HG03460 (cell line): Measurements from ENCODE around the gene OR6C75.
"Not testable (repeated sequence)": the region's sequence is repeated elsewhere in the genome, so short reads cannot be mapped to it uniquely, and the experiment has no call there.

Source experiments
- ATAC-seq: cut with Tn5 transposase; IDR thresholded peaks from one replicate; pipeline ENCODE4 v1.9.1; 2021; ENCODE audit not compliant: unreplicated experiment

Gene OR6C75

DNA sequence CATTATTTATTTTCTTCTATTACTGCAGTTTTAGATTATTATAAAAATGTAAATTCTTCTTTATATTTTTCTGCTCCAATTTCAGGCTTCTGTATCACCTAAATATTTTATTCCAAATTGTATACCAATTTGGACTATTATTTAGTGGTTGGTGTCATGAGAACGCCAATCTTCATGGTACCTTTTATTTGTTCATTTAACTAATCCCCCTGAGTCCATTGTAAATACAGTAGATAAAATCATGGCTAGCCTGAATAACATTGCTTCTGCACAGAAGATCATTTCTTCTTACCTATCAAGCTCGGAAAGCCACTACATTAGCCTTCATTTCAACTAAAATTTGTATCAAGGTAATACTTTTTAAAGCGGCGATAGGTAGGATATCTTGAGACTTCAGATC, at the start of gene OR6C75:
Gene OR6C75, plus strand, starts transcription at position 301 of the 400 bp plus-strand sequence. CDS start 2,136 bp downstream, outside the sequence.
- ATAC-seq: no peak

DNA sequence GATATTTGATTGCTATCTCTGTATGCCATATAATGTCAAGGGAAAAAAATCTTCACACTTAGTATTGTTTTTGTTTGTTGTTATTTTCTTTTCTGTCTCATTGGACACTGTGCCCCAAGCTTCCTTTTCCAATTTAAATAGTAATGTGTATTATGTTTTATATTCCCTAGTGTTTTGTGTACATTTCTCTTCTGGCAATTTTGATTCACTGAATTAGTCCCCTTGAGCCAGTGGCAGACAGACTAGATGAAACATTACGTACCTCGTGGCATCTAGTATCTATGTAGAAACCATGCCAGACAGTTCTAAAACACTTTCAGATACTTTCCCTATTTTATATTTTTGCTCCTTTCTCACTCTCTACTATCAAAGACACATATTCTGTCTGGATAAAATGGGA, 48.7 kb upstream of the OR6C75 start, which contains the start of gene OR6C1:
Gene OR6C1, plus strand, starts transcription at position 301 of the 400 bp plus-strand sequence. CDS start 6,257 bp downstream, outside the sequence.
- ATAC-seq: no peak

DNA sequence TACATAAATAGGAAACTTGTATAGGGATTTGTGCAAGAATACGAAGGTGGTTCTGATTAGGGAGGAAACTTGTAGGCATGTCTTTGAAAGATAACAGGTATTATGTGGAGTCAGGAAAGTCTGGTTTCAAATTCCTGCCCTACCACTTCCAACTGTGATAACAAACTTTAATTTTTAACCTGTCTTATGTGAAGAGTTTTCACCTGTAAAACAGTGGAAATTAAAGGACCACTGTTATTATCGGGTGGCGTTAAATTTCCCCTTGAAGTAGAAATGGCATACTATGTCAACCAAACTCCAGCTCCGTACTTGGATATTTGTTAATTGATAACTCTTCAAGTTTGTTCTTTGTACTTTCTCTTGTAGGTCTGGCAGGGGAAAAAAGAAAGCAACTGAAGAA, 42.6 kb upstream of the OR6C75 start:
- no peak for ATAC-seq

DNA sequence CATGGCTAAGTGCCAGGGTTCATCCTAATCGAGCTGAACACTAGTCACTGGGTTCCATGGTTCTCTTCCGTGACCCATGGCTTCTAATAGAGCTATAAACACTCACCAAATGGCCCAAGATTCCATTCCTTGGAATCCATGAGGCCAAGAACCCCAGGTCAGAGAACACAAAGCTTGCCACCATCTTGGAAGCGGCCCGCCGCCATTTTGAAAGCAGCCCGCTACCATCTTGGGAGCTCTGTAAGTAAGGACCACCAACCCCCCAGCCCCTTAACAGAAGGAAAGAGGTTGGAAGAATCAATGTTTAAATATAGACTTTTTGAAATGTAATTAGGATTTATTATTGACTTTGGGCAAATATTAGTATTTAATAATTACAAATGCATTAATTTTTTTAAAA, 37.0 kb upstream of the OR6C75 start:
- ATAC-seq: not testable (repeated sequence)

DNA sequence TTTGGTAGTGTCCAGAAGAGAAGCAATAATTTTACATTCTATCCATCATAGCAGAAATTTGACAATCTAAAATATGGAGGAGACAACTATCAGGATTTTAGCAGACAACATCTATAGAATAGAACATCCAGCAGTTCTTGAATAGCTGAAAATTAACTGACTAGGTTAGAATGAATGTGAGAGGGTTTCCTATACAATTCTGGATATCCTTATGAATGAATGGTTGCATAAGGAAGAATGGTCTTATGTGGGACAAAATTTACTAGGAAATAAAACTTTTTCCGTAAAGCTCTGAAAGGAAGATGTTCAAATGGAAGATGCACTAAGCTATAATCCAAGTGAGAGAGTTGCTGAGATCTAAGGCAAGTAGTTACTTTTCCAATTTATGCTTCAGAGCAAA, 32.3 kb upstream of the OR6C75 start, which contains the start of gene OR6C3:
Gene OR6C3, plus strand, starts transcription at position 301 of the 400 bp plus-strand sequence. CDS start 955 bp downstream, outside the sequence.
- no peak for ATAC-seq

DNA sequence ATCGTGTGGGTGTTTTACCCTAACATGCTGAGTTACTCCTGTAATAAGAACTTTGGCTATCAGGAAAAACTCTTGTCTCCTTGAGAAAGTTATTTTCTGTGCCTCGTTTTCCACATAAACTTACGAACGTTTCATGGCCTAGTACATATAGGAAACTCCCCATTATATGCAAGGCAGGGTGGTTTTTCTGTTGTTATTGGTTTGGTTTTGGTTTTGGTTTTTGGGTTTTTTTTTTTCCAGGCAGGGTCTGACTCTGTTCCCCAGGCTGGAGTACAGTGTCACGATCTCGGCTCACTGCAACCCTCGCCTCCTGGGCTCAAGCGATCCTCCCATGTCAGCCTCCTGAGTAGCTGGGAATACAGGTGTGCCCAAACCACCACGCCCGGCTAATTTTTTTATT, 26.8 kb upstream of the OR6C75 start:
- ATAC-seq: no peak

DNA sequence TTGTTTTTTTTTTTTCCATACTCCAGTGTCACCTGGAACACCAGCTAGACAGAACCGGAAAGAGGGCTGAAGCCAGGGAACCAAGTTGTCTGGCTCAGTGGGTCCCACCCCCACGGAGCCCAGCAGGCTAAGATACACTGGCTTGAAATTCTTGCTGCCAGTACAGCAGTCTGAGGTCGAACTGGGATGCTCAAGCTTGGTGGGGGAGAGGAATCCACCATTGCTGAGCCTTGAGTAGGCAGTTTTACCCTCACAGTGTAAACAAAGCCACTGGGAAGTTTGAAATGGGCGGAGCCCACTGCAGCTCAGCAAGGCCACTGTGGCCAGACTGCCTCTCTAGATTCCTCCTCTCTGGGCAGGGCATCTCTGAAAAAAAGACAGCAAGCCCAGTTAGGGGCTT, 7.4 kb upstream of the OR6C75 start:
- ATAC-seq: not testable (repeated sequence)

DNA sequence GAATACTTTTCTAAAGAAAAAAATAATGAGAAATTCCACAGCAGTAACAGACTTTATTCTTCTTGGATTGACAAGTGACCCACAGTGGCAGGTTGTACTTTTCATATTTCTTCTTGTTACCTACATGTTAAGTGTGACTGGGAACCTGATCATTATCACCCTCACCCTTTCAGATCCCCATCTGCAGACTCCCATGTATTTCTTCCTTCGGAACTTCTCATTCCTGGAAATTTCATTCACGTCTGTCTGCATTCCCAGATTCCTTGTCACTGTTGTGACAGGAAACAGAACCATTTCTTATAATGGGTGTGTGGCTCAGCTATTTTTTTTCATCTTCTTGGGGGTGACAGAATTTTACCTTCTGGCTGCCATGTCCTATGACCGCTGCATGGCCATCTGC, 2.3 kb downstream of the OR6C75 start:
- ATAC-seq: no peak

DNA sequence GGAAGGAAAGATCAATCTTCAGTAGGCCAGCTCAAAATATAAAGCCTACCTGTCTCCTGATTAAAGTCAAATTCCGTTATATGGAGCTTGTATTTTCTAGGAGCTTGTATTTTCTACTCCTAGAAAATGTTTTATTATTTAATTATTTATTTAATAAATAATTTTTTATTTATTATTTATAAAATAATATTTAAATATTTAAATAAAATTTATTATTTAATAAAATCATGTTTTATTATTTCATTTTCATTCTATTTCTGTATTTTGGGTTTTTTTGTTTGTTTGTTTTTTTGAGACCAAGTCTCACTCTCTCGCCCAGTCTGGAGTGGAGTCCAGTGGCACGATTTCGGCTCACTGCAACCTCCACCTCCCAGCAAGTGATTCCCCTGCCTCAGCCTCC, 9.7 kb downstream of the OR6C75 start:
- ATAC-seq: no peak

DNA sequence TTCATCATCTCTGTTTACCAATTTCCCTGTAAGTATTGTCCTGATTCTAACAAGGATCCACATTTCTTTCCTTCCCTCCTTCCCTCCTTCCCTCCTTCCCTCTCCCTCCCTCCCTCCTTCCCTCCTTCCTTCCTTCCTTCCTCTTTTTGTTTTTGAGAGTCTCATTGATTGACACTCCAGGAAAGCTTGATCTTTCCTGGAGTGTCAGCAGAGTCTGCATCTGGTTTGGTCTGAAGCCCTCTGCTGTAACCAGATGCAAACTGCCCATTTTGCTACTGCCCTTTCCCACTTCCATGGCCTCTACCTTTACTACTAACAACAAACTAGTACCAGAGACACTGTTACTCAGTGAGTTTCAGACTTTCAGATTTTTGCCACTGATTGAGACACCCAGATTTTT, 23.1 kb downstream of the OR6C75 start:
- no peak for ATAC-seq

DNA sequence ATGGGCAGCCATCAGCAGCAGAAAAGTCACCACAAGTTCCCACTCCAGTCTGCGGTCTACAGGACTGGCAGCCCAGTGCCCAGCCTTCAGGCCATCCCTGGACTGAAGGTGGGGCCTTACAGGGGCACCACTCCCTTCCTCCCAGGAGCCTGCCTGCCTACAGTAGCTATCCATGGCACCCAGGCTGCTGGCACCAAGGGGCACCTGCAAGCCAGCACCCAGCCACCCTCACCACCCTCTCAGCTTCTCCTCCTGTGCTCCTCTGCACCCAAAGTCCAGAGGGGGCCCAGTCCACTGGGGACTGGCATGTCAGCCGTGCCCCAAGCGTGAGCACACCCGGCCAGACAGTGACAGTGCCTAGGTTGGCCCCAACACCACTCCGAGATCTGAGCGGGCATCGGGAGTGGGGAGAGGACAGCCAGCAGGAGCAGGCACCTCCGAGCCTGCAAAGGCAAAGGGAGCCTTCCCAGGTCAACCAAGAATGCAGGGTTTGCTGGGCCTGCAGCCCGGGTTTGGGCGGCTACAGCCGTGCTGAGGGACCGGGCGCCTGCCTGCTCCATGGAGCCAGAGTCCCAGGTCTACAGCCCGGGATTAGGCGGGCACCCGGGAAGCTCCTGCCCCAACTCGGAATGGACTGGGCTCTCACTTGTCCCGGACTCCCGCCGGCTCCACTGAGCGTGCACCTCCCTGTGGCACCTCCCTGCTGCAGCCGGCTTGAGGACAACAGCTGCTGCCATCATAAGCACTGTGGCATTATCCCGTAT, 29.4 kb downstream of the OR6C75 start:
- ATAC-seq: no peak

DNA sequence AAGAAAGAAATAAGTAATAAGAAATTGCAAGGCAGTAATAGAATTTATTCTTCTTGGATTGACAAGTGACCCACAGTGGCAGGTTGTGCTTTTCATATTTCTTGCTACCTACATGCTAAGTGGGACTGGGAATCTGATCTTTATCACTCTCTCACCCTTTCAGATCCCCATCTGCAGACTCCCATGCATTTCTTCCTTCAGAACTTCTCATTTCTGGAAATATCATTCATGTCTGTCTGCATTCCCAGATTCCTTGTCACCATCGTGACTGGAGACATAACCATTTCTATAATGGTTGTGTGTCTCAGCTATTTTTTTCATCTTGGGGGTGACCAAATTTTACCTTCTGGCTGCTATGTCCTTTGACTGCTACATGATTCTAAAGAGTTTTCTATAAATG, 33.6 kb downstream of the OR6C75 start:
- ATAC-seq: no peak

DNA sequence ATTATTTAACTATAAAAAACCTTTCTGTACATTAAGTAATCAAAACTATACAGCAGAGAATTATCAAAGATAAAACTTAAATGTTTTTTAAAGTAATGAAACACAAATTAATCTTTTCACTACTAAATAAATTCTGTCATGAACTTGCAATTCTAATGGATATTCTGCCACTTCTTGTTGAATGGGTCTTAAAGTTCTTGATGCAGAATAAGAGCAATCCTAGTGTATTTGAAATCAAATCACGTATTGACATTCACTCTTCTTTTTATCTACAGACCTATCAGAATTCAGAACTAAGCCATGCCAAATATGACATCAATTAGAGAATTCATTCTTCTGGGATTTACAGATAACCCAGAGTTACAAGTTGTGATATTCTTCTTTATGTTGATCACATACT, 37.5 kb downstream of the OR6C75 start, which contains the start of gene OR6C65:
Gene OR6C65, plus strand, starts transcription at position 301 of the 400 bp plus-strand sequence. Its CDS starts 0 bp downstream, at position 301.
- no peak for ATAC-seq

DNA sequence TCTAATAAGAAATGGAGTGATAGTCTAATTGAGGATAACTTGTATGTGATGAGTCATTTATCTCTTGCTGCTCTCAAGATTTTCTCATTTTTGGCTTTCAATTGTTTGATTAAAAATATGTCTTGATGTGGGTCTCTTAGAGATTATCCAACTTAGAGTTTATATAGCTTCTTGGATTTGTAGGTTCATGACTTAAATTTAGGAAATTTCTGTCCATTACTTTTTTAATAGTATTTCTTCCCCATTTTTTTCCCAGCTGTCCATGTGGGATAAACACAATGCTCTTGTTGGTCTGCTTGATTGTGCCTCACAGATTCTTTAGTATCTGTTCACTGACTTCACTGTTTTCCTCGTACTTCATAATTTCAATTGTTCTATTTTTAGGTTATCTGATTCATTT, 45.1 kb downstream of the OR6C75 start:
- no peak for ATAC-seq

DNA sequence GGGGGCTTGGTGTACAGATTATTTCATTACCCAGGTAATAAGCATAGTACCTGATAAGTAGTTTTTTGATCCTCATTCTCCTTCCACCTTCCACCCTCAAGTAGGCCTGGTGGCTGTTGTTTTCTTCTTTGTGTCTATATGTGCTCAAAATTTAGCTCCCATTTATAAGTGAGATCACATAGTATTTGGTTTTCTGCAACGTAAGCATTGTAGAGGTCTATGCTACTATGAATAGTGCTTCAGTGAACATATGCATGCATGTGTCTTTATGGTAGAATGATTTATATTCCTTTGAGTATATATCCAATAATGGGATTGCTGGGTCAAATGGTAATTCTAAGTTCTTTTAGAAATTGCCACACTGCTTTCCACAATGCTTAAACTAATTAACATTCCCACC, 46.4 kb downstream of the OR6C75 start:
- not testable (repeated sequence) for ATAC-seq

DNA sequence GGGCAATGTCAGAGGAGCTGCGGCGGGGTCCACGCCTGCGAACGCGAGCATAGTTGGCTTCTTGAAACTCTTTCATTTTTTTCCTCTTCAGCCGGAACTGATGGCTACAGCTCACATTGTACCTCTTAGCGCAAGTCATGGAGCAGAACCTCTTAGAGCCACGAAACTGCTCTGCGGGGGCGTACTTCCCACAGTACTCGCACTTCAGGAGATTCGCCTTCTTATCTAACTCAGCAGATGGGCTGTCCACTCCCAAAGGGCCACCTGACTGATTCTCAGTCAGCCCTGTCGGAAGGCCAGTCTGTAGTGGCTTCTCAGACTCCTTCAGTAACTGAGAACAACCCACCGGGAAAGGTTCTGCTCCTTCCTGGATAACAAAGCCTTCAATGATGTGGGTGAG, 49.4 kb downstream of the OR6C75 start:
- not testable (repeated sequence) for ATAC-seq

DNA sequence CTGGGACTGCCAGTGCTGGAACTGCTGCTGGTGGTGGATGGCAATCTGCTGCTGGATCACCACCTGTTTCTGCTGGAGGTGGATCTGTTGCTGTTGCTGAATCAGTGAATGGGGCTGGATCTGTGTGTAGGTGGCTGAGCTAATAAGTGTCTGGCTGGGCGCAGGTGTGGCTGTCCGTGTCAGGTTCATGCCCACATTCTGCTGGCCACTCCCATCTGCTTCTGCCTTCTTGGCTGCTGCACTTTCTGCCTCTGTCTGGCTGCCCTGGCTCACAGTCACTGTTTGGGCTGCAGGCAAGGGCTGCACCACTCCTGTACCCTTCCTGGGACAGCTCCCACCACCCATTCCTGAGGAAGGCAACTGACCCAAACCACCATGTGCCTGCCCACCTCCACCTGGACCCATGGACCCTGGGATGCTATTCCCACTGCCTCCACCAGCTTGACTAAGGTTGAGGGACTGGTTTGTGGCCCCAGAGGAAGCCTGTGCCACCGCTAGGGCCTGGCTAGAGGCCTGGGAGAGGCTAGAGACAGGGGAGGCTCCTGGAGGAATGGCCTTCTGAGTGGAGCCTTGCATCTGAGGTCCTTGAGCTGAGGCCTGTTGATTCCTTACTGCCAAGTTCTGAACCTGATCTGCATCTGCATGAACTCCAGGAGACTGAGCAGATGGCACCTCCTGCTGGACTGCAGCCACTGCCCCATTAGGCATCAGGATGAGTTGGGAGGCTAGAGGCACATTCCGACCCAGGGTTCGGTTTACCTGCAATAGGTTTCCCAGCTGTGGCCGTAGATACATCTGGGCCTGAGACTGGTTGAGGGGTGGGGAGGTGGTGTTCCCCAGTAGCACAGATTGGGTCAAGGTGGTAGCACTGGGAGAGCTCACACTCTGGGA, 51.0 kb downstream of the OR6C75 start:
- not testable (repeated sequence) for ATAC-seq

DNA sequence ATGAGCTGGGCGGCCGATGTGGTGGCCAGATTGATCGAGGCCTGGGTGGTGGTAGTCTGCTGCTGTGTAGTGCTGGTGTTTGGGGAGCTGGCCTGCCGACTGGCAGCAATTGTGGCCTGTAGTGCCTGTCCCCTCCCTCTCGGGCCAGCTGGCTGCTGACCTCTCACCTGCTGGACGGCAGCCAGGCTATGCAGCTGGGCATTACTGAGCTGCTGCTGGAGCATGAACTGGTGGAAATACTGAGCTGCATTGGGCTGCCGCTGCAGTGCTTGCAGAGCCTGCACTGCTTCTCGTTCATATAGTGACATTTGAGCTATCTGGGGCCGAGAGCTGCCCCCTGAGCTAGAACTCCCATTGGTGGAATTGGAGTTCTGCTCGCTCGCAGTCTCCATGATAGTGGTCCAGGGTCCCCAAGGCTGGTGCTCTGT, 51.6 kb downstream of the OR6C75 start:
- not testable (repeated sequence) for ATAC-seq

DNA sequence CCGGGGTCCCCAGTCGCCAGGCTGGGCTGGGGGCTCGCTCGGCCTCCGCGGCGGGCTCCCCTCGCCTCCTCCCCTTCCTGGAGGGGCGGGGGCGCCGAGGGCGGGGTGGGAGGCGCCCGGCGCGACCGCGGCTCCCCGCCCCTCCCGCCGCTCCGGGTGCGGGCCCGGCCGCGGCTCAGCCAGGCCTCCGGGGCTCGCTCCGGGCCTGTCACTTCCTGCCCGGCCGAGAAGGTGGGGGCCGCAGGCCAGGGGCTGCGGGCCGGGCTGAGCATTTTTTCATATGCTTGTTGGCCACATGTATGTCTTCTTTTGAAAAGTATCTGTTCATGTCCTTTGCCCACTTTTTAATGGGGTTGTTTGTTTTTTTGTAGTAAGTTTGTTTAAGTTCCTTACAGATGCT, 52.1 kb downstream of the OR6C75 start:
- not testable (repeated sequence) for ATAC-seq

DNA sequence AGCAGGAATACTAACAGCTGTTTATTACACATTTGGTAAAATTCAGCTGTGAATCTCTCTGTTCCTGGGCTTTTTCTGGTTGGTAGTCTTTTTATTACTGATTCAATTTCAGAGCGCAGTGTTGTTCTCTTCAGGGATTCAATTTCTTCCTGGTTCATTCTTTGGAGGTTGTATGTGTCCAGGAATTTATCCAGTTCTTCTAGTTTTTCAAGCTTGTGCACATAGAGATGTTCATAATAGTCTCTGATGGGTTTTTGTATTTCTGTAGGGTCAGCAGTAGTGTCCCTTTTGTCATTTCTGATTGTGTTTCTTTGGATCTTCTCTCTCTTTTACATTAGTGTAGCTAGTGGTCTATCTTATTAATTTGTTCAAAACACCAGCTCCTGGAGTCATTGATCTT, 54.2 kb downstream of the OR6C75 start:
- ATAC-seq: no peak
